ENCODE data around the gene SRRM4.

DNA sequence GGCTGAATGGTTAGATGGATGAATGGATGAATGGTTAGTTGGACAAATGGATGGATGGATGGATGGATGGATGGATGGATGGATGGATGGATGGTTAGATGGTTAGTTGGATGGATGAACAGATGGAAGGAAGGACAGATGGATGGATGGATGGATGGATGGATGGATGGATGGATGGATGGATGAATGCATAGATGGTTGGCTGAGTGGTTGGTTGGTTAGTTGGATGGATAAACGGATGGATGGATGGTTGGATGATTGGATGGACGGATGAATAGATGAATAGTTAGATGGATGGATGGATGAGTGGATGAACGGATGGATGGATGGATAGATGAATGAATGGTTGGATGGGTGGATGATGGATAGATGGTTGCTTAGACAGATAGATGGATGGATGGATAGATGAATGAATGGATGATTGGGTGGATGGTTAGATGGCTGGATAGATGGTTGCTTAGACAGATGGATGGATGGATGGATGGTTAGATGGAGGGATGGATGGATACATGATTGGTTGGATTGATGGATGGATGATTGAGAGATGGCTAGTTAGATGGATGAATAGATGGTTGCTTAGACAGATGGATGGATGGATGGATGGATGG, 148.6 kb downstream of the SRRM4 start:
- TF ChIP-seq POLR2A (IDR thresholded peaks at IDR 0.05; ENCODE audit: low read depth, low read length) (no peak), TAF1 (IDR thresholded peaks at IDR 0.05; ENCODE audit: borderline replicate concordance, low read depth, low read length) (no peak), POLR2AphosphoS5 (IDR thresholded peaks at IDR 0.05; ENCODE audit: low read depth, low read length) (no peak)
